GM19238 (cell line): ENCODE measurements around the gene CAB39L.
"Not testable (repeated sequence)": the region's sequence is repeated elsewhere in the genome, so short reads cannot be mapped to it uniquely, and the experiment has no call there.

Experiments used
- DNase-seq: peaks from one replicate; pipeline ENCODE4 v3.0.0; 2011; ENCODE audit warnings: low spot score; ENCODE audit not compliant: insufficient read length

CAB39L gene

DNA sequence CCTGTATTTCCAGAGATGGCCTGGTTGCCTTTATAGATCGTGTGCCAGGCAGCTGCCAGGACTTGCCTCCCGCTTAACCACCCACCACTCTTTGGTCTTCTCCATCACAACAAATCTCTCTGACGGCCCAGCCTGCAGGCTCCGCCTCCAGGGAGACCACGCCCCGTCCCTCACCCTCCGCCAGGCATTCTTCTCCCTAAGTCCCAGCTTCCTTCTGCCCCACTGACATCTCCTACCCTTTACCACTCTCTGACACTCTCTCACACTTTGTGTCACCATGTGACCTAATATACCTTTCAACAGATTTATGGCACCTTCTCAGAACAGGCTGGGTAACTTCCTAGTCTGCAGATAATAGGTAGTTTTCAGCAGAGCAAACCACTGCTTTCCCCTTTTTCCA lies 95.1 kb downstream of the CAB39L start:
- DNase-seq = no peak

DNA sequence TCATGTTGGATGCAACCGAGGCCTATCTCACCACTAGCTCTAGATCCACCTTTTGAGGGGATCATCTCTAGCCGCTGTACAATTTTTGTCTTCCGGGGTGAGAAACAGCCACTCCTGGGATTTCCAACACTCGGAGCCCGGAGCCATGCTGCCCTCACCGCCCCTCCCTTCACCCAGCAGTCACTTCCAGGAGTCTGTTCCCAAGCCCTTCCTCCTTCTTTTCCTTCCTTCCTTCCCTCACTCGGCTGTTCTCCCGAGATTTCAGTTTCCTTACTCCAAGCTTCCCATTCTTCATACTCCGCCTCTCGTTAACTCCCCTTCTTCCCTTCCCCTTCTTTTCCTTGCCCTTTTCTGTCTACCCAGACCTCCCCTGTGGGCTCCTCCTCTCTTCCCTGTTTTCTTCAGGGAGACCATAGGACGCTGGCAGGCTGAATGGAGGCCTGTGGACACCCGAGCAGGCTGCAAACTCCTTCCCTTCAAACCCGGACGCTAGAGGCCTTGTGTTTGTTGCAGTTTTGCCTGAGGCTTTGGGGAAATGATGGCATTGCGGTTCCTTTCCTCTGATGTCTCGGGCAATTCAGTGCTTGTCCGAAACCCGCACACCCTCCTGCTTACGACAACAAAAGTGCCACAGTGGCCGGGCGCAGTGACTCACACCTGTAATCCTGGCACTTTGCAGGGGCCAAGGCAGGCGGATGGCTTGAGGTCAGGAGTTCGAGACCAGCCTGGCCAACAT lies 96.0 kb downstream of the CAB39L start:
- no peak for DNase-seq

DNA sequence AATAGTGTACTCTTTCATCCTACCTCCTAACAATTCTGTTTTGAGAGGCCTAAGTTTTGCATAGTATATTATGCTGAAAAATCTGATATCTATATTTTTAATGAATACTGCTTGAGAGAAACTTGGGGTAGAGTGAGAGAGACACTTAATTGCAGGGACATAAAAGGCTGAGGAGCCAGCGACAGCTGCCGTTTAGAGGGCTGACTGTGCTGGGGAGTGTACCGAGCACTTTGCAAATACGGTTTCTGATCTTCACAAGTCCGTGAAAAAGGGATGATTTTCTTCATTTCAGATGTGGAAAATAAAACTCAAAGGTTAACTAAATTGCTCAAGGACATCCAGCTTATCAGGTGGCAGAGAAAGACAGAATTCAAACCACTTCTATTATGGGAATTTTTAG lies 97.4 kb downstream of the CAB39L start:
- DNase-seq = no peak

DNA sequence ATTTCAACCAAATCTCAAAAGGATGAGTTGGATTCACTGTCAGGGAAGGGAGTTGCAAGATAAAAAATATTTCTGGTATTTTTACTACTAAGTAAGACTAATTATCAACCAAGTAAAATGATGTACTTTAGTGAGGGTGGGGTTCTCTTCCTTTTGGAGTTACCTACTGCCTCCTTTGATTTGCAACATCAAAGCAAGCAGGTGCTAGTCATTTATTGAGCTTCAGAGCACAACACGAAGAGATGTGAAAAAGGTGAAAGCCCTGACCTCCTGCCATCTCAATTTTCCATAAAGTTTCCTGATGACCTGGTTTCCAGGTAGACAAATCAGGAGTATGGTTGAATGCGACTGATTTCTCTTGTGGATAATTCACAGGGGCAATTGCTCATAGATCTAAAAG lies 100.1 kb downstream of the CAB39L start:
- DNase-seq = no peak

DNA sequence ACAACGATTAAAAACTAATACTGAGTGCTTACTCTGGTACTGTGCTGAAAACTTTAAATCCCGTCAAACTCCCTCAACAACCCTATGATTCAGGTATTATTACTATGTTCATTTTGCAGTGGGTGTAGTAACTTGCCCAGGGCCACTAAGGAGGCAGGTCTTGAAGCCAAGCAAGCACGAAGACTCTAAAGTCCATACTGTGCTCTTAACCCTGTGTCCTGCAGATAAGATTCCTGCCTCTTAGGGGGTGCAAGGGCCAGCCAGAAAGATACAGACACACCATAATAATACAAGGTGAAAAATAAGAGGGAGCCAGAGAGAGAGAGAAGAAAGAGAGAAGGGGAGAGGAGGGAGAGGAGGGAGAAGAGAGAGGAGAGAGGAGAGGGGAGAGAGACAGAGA lies 100.6 kb downstream of the CAB39L start:
- DNase-seq = no peak

DNA sequence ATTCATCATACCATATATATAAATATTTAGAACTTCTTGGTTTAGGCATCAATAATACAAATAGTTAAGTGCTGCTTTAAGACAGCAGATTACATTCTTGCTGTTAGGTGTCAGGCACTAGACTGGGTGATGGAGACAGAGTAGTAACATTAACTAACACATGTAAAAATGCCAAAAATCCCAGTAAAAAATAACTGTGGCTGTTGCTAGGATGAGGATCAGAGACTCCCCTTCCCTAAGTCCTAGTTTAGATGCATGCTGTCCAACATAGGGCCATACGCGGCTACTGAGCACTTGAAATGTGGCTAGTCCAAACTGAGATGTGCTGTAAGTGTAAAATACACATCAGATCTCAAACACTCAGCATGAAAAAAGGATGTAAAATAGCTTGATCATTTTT lies 101.4 kb downstream of the CAB39L start:
- no peak for DNase-seq

DNA sequence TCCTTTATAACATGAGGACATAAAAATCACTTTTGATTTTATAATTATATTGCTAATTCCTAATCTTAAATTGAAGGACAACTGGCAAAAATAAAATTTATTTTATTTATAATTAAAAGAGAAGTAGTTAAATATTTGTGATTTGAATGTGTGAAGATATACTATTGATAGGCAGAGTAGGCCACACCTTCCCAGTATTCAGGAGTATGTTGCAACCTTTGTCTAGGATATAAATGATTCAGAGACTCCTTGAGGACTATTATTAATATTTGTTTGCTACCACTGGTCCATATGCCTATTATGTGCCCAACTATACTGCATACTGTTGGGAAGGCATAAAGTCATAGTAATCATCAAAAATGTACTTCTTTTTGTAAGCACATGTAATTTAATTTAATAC lies 101.9 kb downstream of the CAB39L start:
- DNase-seq = no peak

DNA sequence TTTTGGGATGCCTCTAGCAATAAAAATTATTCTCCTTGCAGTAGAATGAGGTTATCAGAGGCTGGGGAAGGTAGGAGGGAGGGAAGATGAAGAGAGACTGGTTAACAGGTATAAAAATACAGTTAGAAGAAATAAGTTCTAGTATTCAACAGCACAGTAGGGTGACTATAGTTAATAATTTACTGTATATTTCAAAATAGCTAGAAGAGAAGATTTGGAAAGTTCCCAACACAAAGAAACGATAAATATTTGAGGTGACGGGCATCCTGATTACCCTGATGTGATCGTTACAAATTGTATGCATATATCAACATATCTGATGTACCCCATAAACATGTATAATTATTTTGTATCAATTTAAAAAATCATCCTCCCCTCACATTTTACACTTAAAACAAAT lies 102.3 kb downstream of the CAB39L start:
- no peak for DNase-seq

DNA sequence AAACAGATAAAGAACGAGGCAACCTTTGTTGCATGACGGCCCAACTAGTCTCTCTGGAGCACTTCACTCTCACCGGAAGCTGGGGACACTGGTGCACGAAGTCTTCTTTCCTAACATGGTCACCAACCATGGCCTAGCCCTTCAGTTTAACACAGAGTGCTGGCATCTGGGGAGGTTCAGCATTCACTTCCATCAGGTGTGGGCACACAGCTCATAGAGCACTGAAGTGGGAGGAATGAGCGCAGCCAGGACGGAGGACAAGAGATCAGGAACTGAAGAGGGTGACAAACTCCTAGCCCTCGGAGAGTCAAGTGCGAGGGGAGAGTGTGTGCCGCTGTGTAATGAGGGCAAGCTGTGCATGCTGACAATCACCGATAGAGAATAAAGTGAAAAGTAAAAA lies 103.7 kb downstream of the CAB39L start:
- DNase-seq = no peak

DNA sequence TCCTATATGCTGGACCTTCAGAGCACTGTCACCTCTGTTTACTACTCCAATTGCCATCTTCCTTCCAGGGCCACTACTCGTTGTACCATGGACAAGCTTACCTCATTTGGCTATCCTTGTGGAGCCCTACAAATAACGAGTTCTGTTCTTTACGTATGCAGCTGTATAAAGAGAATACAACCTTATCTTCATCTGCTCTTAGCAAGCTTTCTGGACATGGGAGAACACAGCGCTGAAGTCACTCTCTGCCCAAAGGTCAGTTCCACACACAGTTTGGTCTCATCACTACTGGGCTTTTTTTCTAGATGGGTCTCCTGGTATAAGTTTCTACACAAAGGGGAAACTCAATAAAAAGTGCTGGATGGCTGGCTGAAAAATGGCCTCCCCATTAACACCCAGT lies 107.2 kb downstream of the CAB39L start:
- DNase-seq = no peak

DNA sequence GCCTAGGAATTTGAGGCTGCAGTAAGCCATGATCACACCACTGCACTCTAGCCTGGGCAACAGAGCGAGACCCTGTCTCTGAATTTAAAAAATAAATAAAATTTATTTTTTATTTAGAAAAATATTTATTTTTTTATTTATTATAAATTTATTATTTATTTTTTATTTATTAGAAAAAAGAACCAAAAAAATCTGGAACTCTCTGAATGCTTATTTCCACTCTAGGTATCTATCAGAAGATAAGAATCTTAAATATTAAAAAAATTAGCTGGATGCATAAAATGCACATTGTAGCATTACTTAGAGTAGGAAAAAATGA lies 113.4 kb downstream of the CAB39L start:
- DNase-seq = no peak

DNA sequence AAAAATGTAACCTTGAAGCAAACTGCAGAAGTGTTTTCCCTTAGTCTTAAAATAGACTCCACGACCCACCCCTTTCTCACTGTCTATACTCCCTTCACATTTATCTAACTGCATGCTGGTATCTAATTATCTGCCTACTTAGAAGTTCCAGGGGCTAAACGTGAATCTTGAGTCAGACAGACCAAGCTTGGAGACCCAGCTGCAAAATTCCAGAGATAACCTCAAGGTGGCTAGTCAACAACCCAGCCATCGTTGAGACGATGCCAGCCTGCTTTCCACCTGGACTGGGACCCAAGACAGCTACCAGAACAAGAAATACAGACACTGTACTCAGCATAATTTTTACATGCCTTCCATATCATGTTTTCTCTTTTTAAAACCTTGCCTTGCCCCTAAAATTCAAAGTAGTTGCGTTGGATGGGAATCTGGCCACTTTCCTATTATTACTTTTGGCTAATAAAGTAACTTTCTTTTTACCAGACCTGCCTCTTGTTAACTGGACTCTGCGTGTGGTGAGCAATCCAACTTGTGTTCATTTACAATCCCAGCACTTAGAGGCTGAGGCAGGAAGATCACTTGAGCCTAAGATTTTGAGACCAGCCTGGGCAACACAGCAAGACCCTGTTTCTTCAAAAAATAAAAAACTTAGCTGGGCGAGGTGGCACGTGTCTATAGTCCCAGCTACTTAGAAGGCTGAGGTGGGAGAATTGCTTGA lies 113.9 kb downstream of the CAB39L start:
- no peak for DNase-seq

DNA sequence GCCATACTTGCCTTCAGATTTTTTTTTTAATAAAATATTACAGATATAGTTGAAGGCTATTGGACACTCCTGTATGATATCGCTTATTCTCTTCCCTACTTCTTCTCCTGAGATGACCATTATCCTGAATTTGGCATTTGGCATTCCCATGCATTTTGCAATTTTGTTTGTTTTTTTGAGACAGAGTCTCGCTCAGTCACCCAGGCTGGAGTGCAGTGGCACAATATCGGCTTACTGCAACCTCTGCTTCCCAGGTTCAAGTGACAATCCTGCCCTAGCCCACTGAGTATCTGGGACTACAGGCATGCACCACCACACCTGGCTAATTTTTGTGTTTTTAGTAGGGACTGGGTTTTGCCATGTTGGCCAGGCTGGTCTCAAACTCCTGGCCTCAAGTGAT lies 116.7 kb downstream of the CAB39L start:
- DNase-seq = not testable (repeated sequence)

DNA sequence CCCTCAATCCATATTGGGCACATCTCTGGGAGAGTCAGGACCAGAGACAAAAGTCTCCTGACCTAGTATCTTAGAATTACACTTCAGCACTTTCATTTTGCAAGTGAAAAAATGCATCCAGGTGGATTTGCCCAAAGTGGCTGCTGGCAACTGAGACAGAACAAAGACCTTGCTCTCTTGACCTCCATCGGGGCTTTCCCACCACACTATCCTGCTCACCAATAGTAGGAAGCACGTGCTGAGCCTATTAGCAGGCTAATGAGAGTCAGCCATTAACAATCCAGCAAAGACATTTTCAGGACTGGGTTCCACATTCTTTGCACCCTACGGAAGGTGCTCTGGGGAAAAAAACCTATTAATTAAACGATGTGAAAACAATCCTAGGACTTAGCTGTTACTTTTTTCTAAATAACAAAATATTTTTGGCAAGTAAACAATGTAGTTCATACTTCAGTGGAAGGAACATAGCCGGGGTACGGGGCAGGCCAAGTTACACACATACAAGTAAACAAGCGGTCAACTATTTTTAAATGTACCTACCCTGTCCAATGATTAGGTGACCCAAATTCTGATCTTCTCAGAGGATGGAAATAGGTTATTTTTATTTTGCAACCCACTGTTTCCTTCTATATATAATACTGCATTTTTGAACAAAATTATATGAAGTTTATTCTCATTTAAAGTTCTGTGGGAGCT lies 117.5 kb downstream of the CAB39L start:
- DNase-seq = no peak

DNA sequence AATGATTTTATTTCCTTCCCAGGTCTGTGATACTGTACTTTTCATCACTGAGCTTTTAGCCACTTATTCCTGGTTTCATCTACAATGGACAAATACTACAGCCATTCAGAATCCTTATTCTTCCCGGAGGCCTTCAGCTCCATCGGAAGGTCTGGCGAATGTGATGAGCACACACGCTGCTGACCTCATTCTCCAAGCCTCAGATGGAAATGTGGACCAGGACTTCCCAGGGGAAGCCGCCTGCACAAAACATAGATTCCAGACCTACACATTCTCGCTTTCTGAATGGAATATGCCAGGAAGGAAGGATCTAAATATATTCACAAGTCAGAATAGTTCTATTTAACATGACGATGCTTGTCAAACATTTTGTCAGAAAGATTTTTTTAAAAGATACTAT lies 120.5 kb downstream of the CAB39L start:
- no peak for DNase-seq

DNA sequence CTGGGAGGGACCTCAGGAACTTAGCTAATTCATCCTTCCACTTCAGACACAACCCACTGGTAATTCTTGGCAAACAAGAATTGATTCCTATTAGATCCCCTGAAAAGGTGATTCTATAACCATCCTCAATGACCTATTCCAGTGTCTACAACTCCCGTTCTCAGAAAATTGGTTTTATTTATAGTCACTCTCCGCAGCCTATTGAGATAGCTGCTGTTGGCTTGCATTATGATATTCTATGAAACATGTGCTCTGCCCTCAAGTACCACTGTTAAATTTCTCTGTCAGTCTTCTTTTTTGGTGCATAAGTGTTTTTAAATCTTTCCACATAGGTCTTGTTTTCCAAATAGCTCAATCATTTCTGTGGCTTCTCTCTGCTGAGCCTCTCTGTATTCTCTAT lies 121.2 kb downstream of the CAB39L start:
- DNase-seq = no peak

DNA sequence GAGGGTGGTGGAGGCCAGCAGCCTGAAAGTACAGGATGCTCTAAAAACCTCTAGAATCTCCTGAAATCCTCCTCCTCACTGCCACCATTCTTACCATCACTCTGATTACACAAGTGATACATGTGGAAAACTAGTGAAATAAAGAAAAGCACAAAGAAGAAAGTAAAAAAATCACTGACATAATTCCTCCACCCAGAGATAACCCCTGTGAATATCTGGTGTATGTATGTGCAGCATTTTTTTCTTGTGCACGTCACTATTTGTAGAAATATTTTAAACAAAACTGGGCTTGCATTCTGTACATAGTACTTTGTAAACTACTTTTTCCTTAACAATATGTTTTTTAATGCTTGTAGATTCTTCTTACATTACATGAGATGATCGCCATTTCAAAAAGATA lies 122.9 kb downstream of the CAB39L start:
- no peak for DNase-seq

DNA sequence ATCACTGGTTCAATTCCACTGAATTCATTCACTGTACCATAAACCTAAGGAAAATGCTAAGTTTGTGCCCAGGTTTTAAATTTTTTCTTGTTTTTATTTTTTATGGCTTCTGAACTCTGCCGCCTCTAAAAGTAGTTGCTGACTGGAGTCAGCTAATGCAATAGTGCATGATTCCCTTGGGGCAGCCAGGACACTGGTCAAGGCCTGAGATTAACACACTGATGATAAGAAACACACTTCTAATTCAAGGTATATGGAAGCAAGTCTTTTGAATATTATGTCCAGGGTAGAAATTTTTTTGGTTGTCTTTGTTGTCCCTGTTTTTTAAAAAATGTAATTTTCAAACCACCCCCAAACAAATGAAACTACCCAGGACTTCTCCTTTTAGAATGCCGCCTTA lies 123.9 kb downstream of the CAB39L start:
- no peak for DNase-seq

DNA sequence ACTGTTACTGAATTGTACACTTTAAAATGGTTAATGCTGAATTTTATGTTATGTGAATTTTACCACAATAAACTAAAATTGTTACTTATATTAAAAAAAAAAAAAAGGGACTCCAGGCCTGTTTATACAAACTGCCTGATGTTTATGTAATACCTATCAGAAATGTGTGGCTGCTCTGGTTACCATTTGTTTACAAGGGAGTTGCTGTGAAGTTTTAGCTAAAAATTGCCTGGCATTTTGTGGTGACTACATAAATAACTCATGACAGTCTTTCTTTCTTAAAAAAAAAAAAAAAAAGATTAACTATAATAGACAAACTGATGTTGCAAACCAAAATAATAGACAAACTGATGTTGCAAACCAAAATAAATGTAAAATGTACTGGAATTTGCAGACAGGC lies 124.3 kb downstream of the CAB39L start:
- DNase-seq = no peak

DNA sequence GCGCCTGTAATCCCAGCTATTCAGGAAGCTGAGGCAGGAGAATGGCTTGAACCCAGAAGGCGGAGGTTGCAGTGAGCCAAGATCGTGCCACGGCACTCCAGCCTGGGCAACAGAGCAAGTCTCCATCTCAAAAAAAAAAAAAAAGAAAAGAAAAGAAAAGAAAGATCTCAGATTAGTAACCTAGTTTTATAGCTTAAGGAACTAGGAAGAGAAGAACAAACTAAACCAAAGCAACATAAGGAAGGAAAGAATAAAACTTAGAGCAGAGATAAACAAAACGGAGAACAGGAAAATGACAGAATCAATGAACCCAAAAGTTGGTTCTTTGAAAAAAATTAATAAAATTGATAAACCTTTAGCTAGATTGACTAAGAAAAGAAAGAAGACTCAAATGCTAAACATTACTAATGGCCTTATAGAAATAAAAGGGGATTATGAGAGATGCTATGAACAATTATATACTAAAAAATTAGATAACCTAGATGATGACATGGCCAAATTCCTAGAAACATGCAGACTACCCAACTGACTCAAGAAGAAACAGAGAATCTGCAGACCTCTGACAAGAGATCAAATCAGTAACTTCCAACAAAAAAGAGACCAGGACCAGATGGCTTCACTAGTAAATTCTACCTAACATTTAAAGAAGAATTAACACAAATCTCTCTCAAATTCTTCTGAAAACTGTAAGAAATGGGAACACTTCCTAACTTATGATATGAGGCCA lies 127.9 kb downstream of the CAB39L start:
- DNase-seq = no peak

DNA sequence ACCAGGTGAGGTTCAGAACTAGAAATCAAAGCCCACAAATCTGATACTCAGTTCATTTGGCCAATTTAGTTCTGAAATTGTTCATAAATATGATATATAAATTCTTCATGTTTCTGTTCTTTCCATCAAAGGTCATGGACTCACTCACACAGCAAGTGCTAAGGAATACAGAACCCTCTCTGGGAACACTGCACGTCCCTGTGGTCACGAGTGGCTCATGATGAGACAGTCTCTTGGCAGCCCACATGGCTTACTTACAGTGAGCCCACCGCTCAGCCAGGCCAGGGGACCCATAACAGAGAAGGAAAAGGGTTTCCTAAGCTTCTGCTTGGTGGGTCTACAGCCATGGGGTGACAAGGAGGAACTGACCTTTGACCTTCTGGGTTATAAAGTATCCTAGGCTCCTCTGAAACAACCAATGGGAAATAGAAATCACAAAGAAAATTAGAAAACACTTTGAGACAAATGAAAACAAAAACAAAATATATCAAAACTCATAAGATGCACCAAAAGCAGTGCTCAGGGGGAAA lies 128.8 kb downstream of the CAB39L start:
- DNase-seq = no peak

DNA sequence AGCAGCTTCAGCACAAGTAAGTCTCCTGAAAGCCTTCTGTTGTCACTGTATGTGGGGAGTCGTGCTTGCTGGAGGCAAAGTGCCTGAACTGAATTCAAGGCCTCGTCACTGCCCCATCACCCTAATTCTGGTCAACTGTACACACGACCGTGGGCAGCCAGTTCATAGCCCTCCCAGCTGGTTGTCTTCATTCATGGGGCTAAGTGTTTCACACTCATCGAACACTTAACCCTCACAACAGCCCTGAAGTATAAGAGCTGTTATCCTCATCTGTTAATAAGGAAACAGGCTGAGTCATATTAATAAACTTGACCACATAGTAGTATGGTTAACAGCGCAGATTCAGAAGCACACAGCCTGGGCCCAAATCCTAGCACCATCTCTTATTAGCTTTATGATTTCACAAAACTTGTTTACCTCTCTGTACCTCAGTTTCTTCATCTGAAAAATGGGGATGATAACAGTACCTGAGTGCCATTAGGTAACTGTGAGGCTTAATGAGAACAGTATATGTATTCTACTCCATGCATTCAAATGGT lies 129.5 kb downstream of the CAB39L start:
- no peak for DNase-seq
